Erythroblast (primary cell): ENCODE measurements around the gene MAN1A2.

Experiments
- GATA1 ChIP-seq: IDR thresholded peaks from 2 replicates; pipeline ENCODE4 v1.6.1; 2011; ENCODE audit warnings: low read depth, mild to moderate bottlenecking, control low read depth, low read length, moderate library complexity
- POLR2A ChIP-seq: IDR thresholded peaks from 2 replicates; pipeline ENCODE4 v1.6.1; 2011; ENCODE audit warnings: mild to moderate bottlenecking, low read length

DNA sequence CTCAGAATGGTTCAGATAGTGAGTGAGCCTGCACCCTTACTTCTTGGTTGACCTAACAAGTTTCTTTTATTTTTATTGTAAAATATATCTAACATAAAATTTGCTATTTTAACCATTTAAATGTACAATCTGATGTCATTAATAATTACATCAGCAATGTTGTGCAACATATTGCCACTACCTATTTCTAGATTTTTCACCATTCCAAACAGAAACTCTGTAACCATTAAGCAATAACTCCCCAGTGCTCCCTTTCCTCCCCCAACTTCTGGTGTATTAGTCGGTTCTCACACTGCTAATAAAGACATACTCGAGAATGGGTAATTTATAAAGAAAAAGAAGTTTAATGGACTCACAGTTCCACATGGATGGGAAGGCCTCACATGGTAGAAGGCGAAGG is 162.4 kb downstream of the MAN1A2 start:
- no peak for TF ChIP-seq POLR2A
- TF ChIP-seq GATA1, result no peak
